H9 (cell line): ENCODE data around the gene LARP4B. TPM values are rescaled to one million over a fixed set of nuclear protein-coding genes. Genes with fewer than 3 reads are reported as not detected.

Source experiments
- DNase-seq: peaks from one replicate; pipeline ENCODE4 v3.0.0-alpha.2; 2017
- H2AFZ ChIP-seq: one replicate; pipeline ENCODE4 v1.6.1; 2013; ENCODE audit warnings: mild to moderate bottlenecking, low read length, control low read depth, moderate library complexity
- H2AK5ac ChIP-seq: 2 replicates; pipeline ENCODE4 v1.6.1; 2013; ENCODE audit warnings: low read length, control low read depth, mixed read lengths; ENCODE audit not compliant: insufficient read length
- H2BK120ac ChIP-seq: one replicate; pipeline ENCODE4 v1.6.1; 2013; ENCODE audit warnings: low read depth, mild to moderate bottlenecking, low read length, control low read depth, inconsistent platforms; ENCODE audit not compliant: poor library complexity, severe bottlenecking
- H2BK12ac ChIP-seq: 2 replicates; pipeline ENCODE4 v1.6.1; 2013; ENCODE audit warnings: low read length, control low read depth, mixed read lengths, low read depth; ENCODE audit not compliant: insufficient read length
- H2BK15ac ChIP-seq: 2 replicates; pipeline ENCODE4 v1.6.1; 2013; ENCODE audit warnings: low read depth, low read length, control low read depth
- H2BK20ac ChIP-seq: one replicate; pipeline ENCODE4 v1.6.1; 2013; ENCODE audit warnings: low read depth, mild to moderate bottlenecking, low read length, control low read depth, inconsistent platforms; ENCODE audit not compliant: poor library complexity, severe bottlenecking
- H2BK5ac ChIP-seq: 2 replicates; pipeline ENCODE4 v1.6.1; 2013; ENCODE audit warnings: low read length, control low read depth, mixed read lengths; ENCODE audit not compliant: insufficient read length
- H3K14ac ChIP-seq: 2 replicates; pipeline ENCODE4 v1.6.1; 2013; ENCODE audit warnings: low read length, control low read depth; ENCODE audit not compliant: insufficient read depth
- H3K18ac ChIP-seq: 2 replicates; pipeline ENCODE4 v1.6.1; 2013; ENCODE audit warnings: low read depth, mild to moderate bottlenecking, mixed read lengths, low read length, control low read depth; ENCODE audit not compliant: insufficient read length
- H3K23ac ChIP-seq: 2 replicates; pipeline ENCODE4 v1.6.1; 2013; ENCODE audit warnings: low read length, control low read depth, mixed read lengths, low read depth; ENCODE audit not compliant: insufficient read length
- H3K23me2 ChIP-seq: 2 replicates; pipeline ENCODE4 v1.6.1; 2013; ENCODE audit warnings: low read depth, mild to moderate bottlenecking, mixed read lengths, low read length, control low read depth; ENCODE audit not compliant: insufficient read length, poor library complexity, severe bottlenecking
- H3K27ac ChIP-seq: 2 replicates; pipeline ENCODE4 v1.5.1; 2013; ENCODE audit warnings: low read length, control low read depth, mixed read lengths, low read depth; ENCODE audit not compliant: insufficient read length
- H3K27me3 ChIP-seq: 2 replicates; pipeline ENCODE4 v1.6.1; 2013; ENCODE audit warnings: low read length, control low read depth, inconsistent platforms; ENCODE audit not compliant: insufficient read depth
- H3K4ac ChIP-seq: 2 replicates; pipeline ENCODE4 v1.6.1; 2013; ENCODE audit warnings: low read depth, mild to moderate bottlenecking, control low read depth, inconsistent platforms, low read length, moderate library complexity
- H3K4me1 ChIP-seq: 2 replicates; pipeline ENCODE4 v1.6.1; 2013; ENCODE audit warnings: low read length, control low read depth, inconsistent platforms; ENCODE audit not compliant: insufficient read depth
- H3K4me2 ChIP-seq: 2 replicates; pipeline ENCODE4 v1.6.1; 2013; ENCODE audit warnings: low read length, control low read depth, mixed read lengths; ENCODE audit not compliant: insufficient read length, insufficient read depth
- H3K56ac ChIP-seq: 2 replicates; pipeline ENCODE4 v1.6.1; 2013; ENCODE audit warnings: low read depth, mild to moderate bottlenecking, mixed read lengths, low read length, control low read depth; ENCODE audit not compliant: insufficient read length
- H3K79me1 ChIP-seq: 2 replicates; pipeline ENCODE4 v1.6.1; 2013; ENCODE audit warnings: low read depth, mild to moderate bottlenecking, moderate library complexity, low read length, control low read depth, inconsistent platforms; ENCODE audit not compliant: insufficient read depth, poor library complexity, severe bottlenecking
- H3K79me2 ChIP-seq: 2 replicates; pipeline ENCODE4 v1.6.1; 2013; ENCODE audit warnings: low read length, control low read depth, inconsistent platforms; ENCODE audit not compliant: insufficient read depth
- H3K9ac ChIP-seq: 2 replicates; pipeline ENCODE4 v1.6.1; 2013; ENCODE audit warnings: low read length, control low read depth, mixed read lengths; ENCODE audit not compliant: insufficient read length; ENCODE audit errors: extremely low read depth
- H3K9me3 ChIP-seq: one replicate; pipeline ENCODE4 v1.6.1; 2013; ENCODE audit warnings: low read depth, low read length, inconsistent platforms; ENCODE audit not compliant: control insufficient read depth
- H3T11ph ChIP-seq: one replicate; pipeline ENCODE4 v1.6.1; 2013; ENCODE audit warnings: mild to moderate bottlenecking, low read length, control low read depth, inconsistent platforms
- H4K20me1 ChIP-seq: one replicate; pipeline ENCODE4 v1.6.1; 2013; ENCODE audit not compliant: control insufficient read depth, insufficient read length, insufficient read depth
- H4K5ac ChIP-seq: 2 replicates; pipeline ENCODE4 v1.6.1; 2013; ENCODE audit warnings: low read depth, mild to moderate bottlenecking, mixed read lengths, low read length, control low read depth; ENCODE audit not compliant: insufficient read length
- H4K8ac ChIP-seq: replicated peaks from 2 replicates; pipeline ENCODE4 v1.6.1; 2013; ENCODE audit warnings: low read length, control low read depth, mixed read lengths, low read depth; ENCODE audit not compliant: insufficient read length
- H4K91ac ChIP-seq: 2 replicates; pipeline ENCODE4 v1.6.1; 2013; ENCODE audit warnings: low read depth, mild to moderate bottlenecking, moderate library complexity, mixed read lengths, low read length, control low read depth; ENCODE audit not compliant: insufficient read length
- H3K27ac Mint-ChIP-seq, 3 experiments: 2 replicates in 2 of 3; 3 replicates in 1 of 3; pipeline ENCODE4 v1.8.0; 2020 to 2021; ENCODE audit warnings: mixed read lengths in 3 of 3, mild to moderate bottlenecking in 1 of 3, moderate library complexity in 1 of 3
- H3K27me3 Mint-ChIP-seq: 2 replicates; pipeline ENCODE4 v1.8.0; 2021; ENCODE audit warnings: low read depth, mild to moderate bottlenecking, moderate library complexity, mixed read lengths
- H3K36me3 Mint-ChIP-seq, 3 experiments: 2 replicates in 2 of 3; 3 replicates in 1 of 3; pipeline ENCODE4 v1.8.0; 2020 to 2021; ENCODE audit warnings: low read depth in 3 of 3, mixed read lengths in 3 of 3; ENCODE audit not compliant: insufficient read depth in 1 of 3
- H3K4me1 Mint-ChIP-seq, 2 experiments: 2 replicates each; pipeline ENCODE4 v1.8.0; 2020; ENCODE audit warnings: mixed read lengths in 2 of 2
- H3K4me3 Mint-ChIP-seq, 2 experiments: 2 replicates in 1 of 2; 3 replicates in 1 of 2; pipeline ENCODE4 v1.8.0; 2020 to 2021; ENCODE audit warnings: mild to moderate bottlenecking in 2 of 2, mixed read lengths in 2 of 2, moderate library complexity in 1 of 2
- H3K9me3 Mint-ChIP-seq, 2 experiments: 2 replicates in 1 of 2; 3 replicates in 1 of 2; pipeline ENCODE4 v1.8.0; 2020; ENCODE audit warnings: mild to moderate bottlenecking in 2 of 2, mixed read lengths in 2 of 2, moderate library complexity in 1 of 2
- WGBS: extraction: QIAGEN DNeasy Blood & Tissue Kit; methylation state at CpG from one replicate; pipeline ENCODE4 v1.1.7; 2013; ENCODE audit warnings: missing lambda C conversion rate, low lambda C conversion rate, mixed read lengths; ENCODE audit not compliant: insufficient read length; ENCODE audit errors: extremely low coverage; 5-methylcytosine and 5-hydroxymethylcytosine counted together
- total RNA-seq: library from RNA; stranded (reverse); gene quantifications from 2 replicates; pipeline ENCODE4 v1.2.1, GENCODE V29; 2021
- TF ChIP-seq, protein P1 (sequence below): fragments of 200-600 bp; sonication (generic); conservative IDR thresholded peaks from 3 replicates; pipeline ENCODE4 v1.8.0; 2021; ENCODE audit warnings: antibody characterized with exemption, mild to moderate bottlenecking

Gene LARP4B
- total RNA-seq, 1 experiment from 2014 or later = 88.9 TPM

DNA sequence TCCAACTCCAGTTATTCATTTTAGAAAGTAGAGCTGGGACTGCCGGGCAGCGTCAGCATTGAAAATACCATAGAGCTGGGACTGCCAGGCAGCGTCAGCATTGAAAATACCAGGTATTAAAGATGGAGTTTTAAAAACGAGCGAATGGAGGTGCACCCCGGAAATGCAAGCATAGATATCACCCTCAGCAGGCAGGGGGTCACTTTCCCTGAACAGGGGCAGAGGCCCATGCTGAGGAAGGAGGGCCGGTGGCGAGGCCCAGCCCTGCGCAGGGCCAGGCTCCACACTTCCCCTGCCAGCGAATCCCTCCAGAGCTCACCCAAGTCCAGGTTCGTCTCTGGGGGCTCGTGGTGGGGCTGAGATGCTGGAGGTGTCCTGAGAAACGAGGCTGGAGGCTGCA, 157.3 kb downstream of the LARP4B start:
- WGBS = no CpG with 5 or more reads among the region's 13 CpGs
- H2BK15ac ChIP-seq = no peak overlapping the region
- no peak overlapping the region for H3K23ac ChIP-seq
- TF ChIP-seq, protein P1, sequence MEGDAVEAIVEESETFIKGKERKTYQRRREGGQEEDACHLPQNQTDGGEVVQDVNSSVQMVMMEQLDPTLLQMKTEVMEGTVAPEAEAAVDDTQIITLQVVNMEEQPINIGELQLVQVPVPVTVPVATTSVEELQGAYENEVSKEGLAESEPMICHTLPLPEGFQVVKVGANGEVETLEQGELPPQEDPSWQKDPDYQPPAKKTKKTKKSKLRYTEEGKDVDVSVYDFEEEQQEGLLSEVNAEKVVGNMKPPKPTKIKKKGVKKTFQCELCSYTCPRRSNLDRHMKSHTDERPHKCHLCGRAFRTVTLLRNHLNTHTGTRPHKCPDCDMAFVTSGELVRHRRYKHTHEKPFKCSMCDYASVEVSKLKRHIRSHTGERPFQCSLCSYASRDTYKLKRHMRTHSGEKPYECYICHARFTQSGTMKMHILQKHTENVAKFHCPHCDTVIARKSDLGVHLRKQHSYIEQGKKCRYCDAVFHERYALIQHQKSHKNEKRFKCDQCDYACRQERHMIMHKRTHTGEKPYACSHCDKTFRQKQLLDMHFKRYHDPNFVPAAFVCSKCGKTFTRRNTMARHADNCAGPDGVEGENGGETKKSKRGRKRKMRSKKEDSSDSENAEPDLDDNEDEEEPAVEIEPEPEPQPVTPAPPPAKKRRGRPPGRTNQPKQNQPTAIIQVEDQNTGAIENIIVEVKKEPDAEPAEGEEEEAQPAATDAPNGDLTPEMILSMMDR = no peak
- no peaks in the 10 kb centered on the region; the same call in none of the 2 replicates for H3K27me3 Mint-ChIP-seq
- H4K91ac ChIP-seq = no peak overlapping the region
- no peak overlapping the region for H3K4ac ChIP-seq
- no peak overlapping the region for H2AFZ ChIP-seq
- no peak overlapping the region for H2BK120ac ChIP-seq
- H3K4me1 Mint-ChIP-seq = no peaks in the 10 kb centered on the region; a peak in 1 of 4 replicates
- no peak overlapping the region for H2BK5ac ChIP-seq
- no peak overlapping the region for H2AK5ac ChIP-seq
- no peak overlapping the region for H3K4me3 Mint-ChIP-seq
- H3K27ac Mint-ChIP-seq = no peak overlapping the region
- no peaks in the 10 kb centered on the region for H4K20me1 ChIP-seq
- no peak overlapping the region for H4K5ac ChIP-seq
- no peak overlapping the region for H2BK12ac ChIP-seq
- H4K8ac ChIP-seq = no peak overlapping the region
- no peak overlapping the region for H2BK20ac ChIP-seq
- H3K56ac ChIP-seq = no peak overlapping the region
- H3K9me3 ChIP-seq = no peaks in the 10 kb centered on the region
- H3K79me2 ChIP-seq = no peaks in the 10 kb centered on the region
- H3K14ac ChIP-seq = no peak overlapping the region
- no peak overlapping the region for H3K18ac ChIP-seq
- peaks cover under 1 to 5% of the 10 kb centered on the region in 2 experiments; a peak in 2 of 5 replicates for H3K9me3 Mint-ChIP-seq
- H3T11ph ChIP-seq = no peak overlapping the region
- no peak overlapping the region for H3K4me2 ChIP-seq
- H3K4me1 ChIP-seq = no peaks in the 10 kb centered on the region
- DNase-seq = no peak
- no peaks in the 10 kb centered on the region for H3K79me1 ChIP-seq
- H3K23me2 ChIP-seq = no peaks in the 10 kb centered on the region
- no peaks in the 10 kb centered on the region for H3K27me3 ChIP-seq
- H3K36me3 Mint-ChIP-seq = no peaks in the 10 kb centered on the region; a peak in 1 of 7 replicates
- no peak overlapping the region for H3K27ac ChIP-seq
- H3K9ac ChIP-seq = no peak overlapping the region
